ENCODE data around the gene FAM81A. TPM values are rescaled to one million over a fixed set of nuclear protein-coding genes. Genes with fewer than 3 reads are reported as not detected.

The FAM81A gene
- total RNA-seq, 1 donor from 2014 or later = 0.41 TPM

DNA sequence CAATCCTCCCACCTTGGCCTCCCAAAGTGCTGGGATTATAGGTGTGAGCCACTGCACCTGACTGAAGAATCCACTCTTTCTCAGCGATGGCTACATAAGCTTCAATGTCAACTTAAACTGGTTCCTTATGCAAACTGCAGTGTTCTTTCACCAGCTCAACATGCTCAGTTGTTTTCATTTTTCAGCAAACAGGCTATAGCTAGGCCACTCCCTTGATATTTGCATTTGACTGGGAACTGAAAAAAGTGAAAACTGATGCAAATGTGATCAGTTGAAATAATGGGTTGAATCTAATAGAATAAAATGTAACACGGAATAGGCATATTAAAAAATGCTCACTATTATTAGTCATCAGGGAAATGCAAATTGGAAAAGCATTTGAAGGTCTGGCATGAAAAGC is 99.4 kb downstream of the FAM81A start:
- DNase-seq (ENCODE audit: extremely low read depth, low read depth, low spot score) = no peak

DNA sequence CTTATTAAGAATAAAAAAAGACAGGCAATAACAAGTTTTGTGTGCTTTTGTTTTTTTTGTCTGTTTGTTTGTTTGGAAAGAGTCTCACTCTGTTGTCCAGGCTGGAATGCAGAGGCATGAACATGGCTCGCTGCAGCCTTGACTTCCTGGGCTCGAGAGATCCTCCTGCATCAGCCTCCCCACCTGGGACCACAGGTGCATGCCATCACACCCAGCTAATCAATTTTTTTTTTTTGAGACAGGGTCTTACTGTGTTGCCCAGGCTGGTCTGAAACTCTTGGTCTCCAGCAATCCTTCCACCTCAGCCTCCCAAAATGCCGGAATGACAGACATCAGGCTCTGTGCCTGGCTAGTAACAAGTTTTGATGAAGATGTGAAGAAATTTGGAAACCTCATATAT is 100.5 kb downstream of the FAM81A start:
- DNase-seq (ENCODE audit: extremely low read depth, low read depth, low spot score) = no peak

GRCh38 chr15:59539799-59540198 is 101.8 kb downstream of the FAM81A start:
- DNase-seq (ENCODE audit: extremely low read depth, low read depth, low spot score) = no peak

- no peak for DNase-seq (ENCODE audit: extremely low read depth, low read depth, low spot score)
Observed at GRCh38 chr15:59540654-59541053, 102.7 kb downstream of the FAM81A start.

DNA sequence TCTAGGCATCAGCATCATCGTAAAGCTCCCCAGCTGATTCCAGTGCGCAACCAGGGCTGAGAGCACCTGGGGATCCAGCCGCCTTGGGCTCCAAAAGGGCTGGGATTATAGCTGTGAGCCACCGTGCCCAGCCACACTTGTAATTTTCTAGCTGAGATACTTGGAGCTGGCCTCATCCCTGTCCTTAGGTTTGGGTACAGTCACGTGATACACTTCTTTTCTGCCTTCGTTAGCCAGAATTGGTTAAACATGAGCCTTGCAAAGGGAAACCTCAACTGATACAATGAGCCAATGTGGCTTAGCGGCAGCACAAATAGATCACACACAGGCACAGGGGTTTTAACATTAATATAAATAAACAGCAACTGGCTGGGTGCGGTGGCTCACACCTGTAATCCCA is 103.8 kb downstream of the FAM81A start:
- DNase-seq (ENCODE audit: extremely low read depth, low read depth, low spot score) = no peak

DNA sequence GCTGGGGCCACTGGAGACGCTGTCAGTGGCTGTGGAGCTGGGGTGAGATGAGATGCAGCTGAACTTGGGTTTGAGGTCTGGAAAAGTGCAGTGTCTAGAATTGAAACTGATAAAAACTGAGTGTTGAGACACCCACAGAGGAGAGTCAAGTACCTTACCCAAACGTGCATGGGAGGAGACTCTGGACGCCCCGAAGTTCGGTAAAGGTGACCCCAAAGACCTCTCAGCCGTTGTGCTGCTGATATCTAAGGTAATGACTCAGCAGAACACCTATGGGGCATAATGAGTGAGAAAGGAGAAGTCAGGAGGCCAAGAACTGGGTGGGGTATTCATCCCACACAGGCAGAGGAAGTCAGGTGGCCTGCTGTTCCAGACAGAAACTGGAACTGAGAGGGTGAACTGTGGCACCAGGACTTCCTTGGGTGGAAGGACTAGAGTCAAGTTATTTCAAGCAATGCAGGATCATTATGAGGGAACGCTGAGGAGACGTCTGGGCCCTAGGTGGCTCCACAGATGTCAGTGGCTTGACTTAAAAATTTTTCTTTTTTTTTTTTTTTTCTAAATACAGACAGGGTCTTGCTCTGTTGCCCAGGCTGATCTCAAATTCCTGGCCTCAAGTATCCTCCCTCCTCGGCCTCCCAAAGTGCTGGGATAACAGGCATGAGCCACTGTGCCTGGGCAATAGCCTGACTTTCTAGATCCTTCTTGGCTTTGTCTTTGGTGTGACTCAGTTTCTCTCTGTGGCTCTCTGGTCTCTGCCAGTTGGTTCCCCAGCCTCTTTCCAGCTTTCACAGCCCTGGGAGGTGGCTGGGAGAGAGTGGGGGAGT is 105.9 kb downstream of the FAM81A start:
- no peak for DNase-seq (ENCODE audit: extremely low read depth, low read depth, low spot score)

GRCh38 chr15:59545573-59545972 is 107.6 kb downstream of the FAM81A start:
- no peak for DNase-seq (ENCODE audit: extremely low read depth, low read depth, low spot score)

GRCh38 chr15:59548501-59549226 is 110.7 kb downstream of the FAM81A start:
- no peak for DNase-seq (ENCODE audit: extremely low read depth, low read depth, low spot score)

GRCh38 chr15:59549301-59550185 is 111.6 kb downstream of the FAM81A start:
- no peak for DNase-seq (ENCODE audit: extremely low read depth, low read depth, low spot score)

DNA sequence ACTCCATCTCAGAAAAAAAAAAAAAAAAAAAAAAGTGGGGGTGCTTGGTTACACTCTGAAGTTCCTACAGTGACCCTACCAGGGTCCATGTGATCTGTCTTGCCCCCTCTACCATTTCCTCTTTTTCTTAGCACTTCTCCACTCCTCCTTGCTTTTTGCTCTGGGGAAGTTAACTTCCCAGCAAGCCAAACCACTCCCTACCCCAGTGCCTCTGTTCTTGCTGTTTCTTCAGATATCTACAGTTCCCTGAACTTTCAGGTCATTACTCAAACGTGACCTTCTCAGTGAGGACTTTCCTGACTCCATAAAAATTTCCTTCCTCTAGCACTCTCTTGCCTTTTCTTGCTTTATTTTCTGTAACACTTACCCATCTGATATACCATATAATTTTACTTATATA is 112.5 kb downstream of the FAM81A start:
- no peak for DNase-seq (ENCODE audit: extremely low read depth, low read depth, low spot score)

GRCh38 chr15:59550956-59551355 is 113.0 kb downstream of the FAM81A start:
- DNase-seq (ENCODE audit: extremely low read depth, low read depth, low spot score) = no peak

GRCh38 chr15:59553879-59554735 is 116.1 kb downstream of the FAM81A start:
- no peak for DNase-seq (ENCODE audit: extremely low read depth, low read depth, low spot score)

DNA sequence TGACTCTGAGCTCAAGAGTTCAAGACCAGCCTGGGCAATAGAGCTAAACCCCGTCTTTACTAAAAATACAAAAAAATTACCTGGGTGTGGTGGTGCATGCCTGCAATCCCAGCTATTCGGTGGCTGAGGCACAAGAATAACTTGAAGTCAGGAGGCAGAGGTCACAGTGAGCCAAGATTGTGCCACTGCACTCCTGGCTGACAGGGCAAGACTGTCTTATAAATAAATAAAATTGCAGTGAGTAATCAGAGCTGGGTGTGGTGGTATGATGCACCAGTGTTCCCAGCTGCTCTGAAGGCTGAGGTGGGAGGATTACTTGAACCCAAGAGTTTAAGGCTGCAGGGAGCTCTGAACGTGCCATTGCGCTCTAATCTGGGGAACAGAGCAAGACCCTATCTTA is 117.7 kb downstream of the FAM81A start:
- DNase-seq (ENCODE audit: extremely low read depth, low read depth, low spot score) = no peak

- DNase-seq (ENCODE audit: extremely low read depth, low read depth, low spot score) = no peak
Observed at GRCh38 chr15:59556380-59556779, 118.4 kb downstream of the FAM81A start.

DNA sequence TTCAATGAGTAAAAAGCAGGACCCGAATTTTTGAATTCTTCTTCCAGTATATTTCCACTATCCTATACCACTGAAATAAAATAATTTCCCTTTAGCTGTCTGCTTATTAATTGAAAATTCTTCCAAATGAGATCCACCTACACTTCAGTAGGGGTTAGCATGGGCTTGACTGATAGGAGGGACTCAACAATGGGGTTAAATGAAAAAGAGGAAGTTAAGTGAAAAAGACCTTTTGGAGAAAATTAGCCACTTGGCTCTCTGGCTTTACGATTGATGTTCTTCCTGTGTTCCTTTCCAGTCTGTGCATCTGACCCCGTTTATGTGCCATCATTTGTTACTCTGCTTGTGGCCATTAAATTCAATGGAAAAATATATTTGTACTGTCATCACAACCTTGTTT is 119.6 kb downstream of the FAM81A start:
- DNase-seq (ENCODE audit: extremely low read depth, low read depth, low spot score) = no peak

- no peak for DNase-seq (ENCODE audit: extremely low read depth, low read depth, low spot score)
Observed at GRCh38 chr15:59558851-59559250, 120.9 kb downstream of the FAM81A start.

DNA sequence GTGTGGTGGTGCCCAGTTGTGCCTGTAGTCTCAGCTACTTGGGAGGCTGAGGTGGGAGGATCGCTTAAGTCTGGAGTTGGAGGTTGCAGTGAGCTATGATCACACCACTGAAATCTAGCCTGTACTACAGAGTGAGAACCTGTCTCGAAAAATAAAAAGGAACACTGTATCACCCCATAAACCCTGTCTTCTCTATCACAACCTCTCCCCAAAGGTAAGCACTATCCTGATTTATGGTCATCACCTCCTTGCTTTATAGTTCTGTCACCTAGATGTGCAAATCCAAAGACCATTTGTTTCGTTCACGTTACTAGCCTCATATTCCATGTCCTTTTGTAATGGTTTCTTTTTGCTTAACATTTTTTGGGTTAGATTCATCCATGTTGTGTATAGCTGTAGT is 123.6 kb downstream of the FAM81A start:
- no peak for DNase-seq (ENCODE audit: extremely low read depth, low read depth, low spot score)

GRCh38 chr15:59562448-59563186 is 124.6 kb downstream of the FAM81A start:
- DNase-seq (ENCODE audit: extremely low read depth, low read depth, low spot score) = no peak

DNA sequence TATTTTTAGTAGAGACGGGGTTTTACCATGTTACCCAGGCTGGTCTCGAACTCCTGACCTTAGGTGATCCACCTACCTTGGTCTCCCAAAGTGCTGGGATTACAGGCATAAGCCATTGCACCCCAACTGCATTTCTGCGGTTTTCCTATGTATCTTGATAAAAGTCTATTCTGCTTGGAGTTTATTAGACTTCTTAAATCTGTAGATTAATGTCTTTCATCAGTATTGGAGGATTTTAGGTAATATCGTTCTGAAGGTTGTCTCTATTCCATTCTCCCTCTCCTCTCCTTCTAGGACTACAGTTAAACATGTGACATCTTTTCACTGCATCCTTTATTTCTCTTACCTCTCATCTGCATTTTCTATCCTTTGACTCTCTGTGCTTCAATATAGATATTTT is 127.3 kb downstream of the FAM81A start:
- no peak for DNase-seq (ENCODE audit: extremely low read depth, low read depth, low spot score)

GRCh38 chr15:59567324-59567723 is 129.3 kb downstream of the FAM81A start:
- DNase-seq (ENCODE audit: extremely low read depth, low read depth, low spot score) = no peak

Measured in glomerular endothelial cell (primary cell).